ENCODE measurements around the gene PRSS53. TPM values are rescaled to one million over a fixed set of nuclear protein-coding genes. Genes with fewer than 3 reads are reported as not detected.

PRSS53 gene
- total RNA-seq, 2 experiments from 2014 or later: 5.5 to 8.6 TPM

DNA sequence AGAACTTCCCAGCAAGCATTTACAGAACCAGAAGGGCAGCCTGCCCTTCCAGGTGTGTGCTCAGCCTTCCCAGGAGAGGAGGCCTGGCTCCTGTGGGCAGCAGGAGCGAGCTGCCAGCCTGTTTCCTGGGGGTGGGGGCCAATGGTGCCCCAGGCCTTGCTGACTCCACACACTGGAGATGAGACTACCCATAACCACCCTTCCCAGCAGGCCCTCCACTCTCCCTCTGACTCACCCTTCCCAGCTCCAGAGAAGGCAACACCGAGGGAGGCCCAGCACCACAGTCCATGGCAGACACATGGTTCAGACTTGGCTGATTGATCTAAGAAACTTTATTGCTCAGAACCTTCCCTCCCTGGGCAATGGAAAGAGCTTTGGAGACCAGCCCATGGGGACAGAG is 1.8 kb upstream of the PRSS53 start:
- ATAC-seq: no peak
- ChIA-PET CTCF (no interaction called here), POLR2A (no interaction called here)
- TF ChIP-seq, protein P1, sequence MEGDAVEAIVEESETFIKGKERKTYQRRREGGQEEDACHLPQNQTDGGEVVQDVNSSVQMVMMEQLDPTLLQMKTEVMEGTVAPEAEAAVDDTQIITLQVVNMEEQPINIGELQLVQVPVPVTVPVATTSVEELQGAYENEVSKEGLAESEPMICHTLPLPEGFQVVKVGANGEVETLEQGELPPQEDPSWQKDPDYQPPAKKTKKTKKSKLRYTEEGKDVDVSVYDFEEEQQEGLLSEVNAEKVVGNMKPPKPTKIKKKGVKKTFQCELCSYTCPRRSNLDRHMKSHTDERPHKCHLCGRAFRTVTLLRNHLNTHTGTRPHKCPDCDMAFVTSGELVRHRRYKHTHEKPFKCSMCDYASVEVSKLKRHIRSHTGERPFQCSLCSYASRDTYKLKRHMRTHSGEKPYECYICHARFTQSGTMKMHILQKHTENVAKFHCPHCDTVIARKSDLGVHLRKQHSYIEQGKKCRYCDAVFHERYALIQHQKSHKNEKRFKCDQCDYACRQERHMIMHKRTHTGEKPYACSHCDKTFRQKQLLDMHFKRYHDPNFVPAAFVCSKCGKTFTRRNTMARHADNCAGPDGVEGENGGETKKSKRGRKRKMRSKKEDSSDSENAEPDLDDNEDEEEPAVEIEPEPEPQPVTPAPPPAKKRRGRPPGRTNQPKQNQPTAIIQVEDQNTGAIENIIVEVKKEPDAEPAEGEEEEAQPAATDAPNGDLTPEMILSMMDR (IDR thresholded peaks at IDR 0.05): no peak
- intact Hi-C loops (cut with micrococcal nuclease): no loop called here
- no peak for DNase-seq
- Mint-ChIP-seq H3K9me3 (no peaks in the 10 kb centered on the region), H3K4me1 (ENCODE audit: low read depth) (peaks cover 17% of the 10 kb centered on the region), H3K27ac (no peak overlapping the region), H3K36me3 (ENCODE audit: low read depth) (peaks cover 17% of the 10 kb centered on the region), H3K4me3 (no peak overlapping the region), H3K27me3 (no peaks in the 10 kb centered on the region)

DNA sequence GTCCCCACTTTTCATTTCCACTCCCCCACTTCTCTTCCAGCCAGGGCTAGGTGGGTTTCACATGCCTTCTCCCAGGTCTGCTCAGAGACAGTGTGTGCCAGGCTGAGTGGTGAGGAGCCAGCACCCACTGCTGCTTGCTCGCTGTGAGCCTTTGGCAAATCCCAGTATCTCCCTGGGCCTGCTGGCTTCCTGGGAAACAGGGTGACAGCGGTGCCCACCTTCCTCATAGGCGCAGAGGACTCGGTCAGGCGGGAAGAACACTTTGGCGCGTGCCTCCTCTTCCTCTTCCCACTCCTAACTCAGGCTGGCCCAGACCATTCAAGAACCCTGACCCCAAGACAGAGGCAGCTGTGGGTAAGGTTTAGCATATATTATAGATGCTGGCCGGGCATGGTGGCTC is 456 bp upstream of the PRSS53 start:
- no peaks in the 10 kb centered on the region for H3K9me3 Mint-ChIP-seq
- ChIA-PET POLR2A (interaction anchor here (1.3 to 1.4 kb wide), 2 partner anchors 12 to 15 kb away, joined by 3 to 5 read pairs; partner anchors contain the start of genes ZNF646 and ZNF668), CTCF (no interaction called here)
- DNase-seq (no peak), ATAC-seq (no peak)
- TF ChIP-seq, protein P1 (IDR thresholded peaks at IDR 0.05): no peak
- H3K27ac Mint-ChIP-seq: no peak overlapping the region
- intact Hi-C loops (cut with micrococcal nuclease): no loop called here
- H3K36me3 Mint-ChIP-seq (ENCODE audit: low read depth): peaks cover 14% of the 10 kb centered on the region
- no peak overlapping the region for H3K4me3 Mint-ChIP-seq
- peaks cover 15% of the 10 kb centered on the region for H3K4me1 Mint-ChIP-seq (ENCODE audit: low read depth)
- no peaks in the 10 kb centered on the region for H3K27me3 Mint-ChIP-seq

- Mint-ChIP-seq H3K36me3 (ENCODE audit: low read depth) (peaks cover 13% of the 10 kb centered on the region), H3K9me3 (no peaks in the 10 kb centered on the region), H3K4me1 (ENCODE audit: low read depth) (peaks cover 9% of the 10 kb centered on the region), H3K27me3 (no peaks in the 10 kb centered on the region), H3K27ac (no peak overlapping the region), H3K4me3 (no peak overlapping the region)
- POLR2A ChIA-PET: interaction anchor here (0.9 to 5.8 kb wide), 3 partner anchors 10 to 109 kb away, joined by 3 to 22 read pairs (median 5); partner anchors contain the start of genes ZNF646 and ZNF668
- intact Hi-C loops (cut with micrococcal nuclease): no loop called here
- no peak for ATAC-seq
- DNase-seq: no peak
- TF ChIP-seq, protein P1 (IDR thresholded peaks at IDR 0.05): no peak
- CTCF ChIA-PET: no interaction called here
Measured at GRCh38 chr16:31087971-31088370, 772 bp downstream of the PRSS53 start.

DNA sequence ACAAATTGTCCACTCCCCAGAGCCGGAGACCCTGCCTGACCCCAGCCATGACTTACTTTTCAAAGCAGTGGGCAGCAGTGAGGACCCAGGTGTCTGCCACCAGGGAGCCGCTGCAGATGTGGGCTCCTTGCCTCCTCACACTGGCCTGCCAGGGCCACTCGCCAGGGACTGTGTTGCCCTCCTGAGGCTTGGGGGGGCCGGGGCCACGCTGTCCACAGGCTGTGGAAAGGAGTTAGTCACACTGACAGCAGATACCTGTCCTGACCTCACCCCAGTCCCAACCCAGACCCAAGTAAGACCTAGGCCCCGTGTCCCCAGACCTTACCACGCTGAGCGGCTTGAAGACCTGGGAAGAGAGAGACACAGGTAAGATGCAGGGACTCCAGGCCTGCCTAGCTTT is 1.3 kb downstream of the PRSS53 start:
- CTCF ChIA-PET: no interaction called here
- Mint-ChIP-seq H3K9me3 (no peaks in the 10 kb centered on the region), H3K27me3 (no peaks in the 10 kb centered on the region), H3K4me3 (no peak overlapping the region), H3K27ac (no peak overlapping the region), H3K4me1 (ENCODE audit: low read depth) (peaks cover 5% of the 10 kb centered on the region), H3K36me3 (ENCODE audit: low read depth) (peaks cover 11% of the 10 kb centered on the region)
- intact Hi-C loops (cut with micrococcal nuclease): no loop called here
- no peak for ATAC-seq
- DNase-seq: no peak
- TF ChIP-seq, protein P1 (IDR thresholded peaks at IDR 0.05): no peak
- POLR2A ChIA-PET: interaction anchor here (0.9 to 5.8 kb wide), 2 partner anchors 14 to 109 kb away, joined by 3 to 22 read pairs; partner anchors contain the start of genes ZNF646 and ZNF668

- Mint-ChIP-seq H3K27me3 (no peaks in the 10 kb centered on the region), H3K9me3 (no peaks in the 10 kb centered on the region), H3K4me1 (ENCODE audit: low read depth) (peaks cover 9% of the 10 kb centered on the region), H3K27ac (no peak overlapping the region), H3K36me3 (ENCODE audit: low read depth) (peaks cover 14% of the 10 kb centered on the region), H3K4me3 (no peak overlapping the region)
- intact Hi-C loops (cut with micrococcal nuclease): no loop called here
- POLR2A ChIA-PET: interaction anchor here (1.7 to 5.8 kb wide), 2 partner anchors 13 to 56 kb away, joined by 5 to 22 read pairs; partner anchors contain the start of genes ZNF646 and ZNF668
- ATAC-seq: no peak
- DNase-seq: no peak
- CTCF ChIA-PET: no interaction called here
- TF ChIP-seq, protein P1 (IDR thresholded peaks at IDR 0.05): no peak
Measured at GRCh38 chr16:31086629-31086906, 2.2 kb downstream of the PRSS53 start.

Data from activated CD8-positive, alpha-beta T cell treated with anti-CD3 and anti-CD28 coated beads for 36 hours (primary cell).